ENCODE data around the gene HAT1. TPM values are rescaled to one million over a fixed set of nuclear protein-coding genes. Genes with fewer than 3 reads are reported as not detected.

The HAT1 gene
- total and polyA plus RNA-seq, 10 donors: 22.1 to 41.9 (median 34.7) TPM

DNA sequence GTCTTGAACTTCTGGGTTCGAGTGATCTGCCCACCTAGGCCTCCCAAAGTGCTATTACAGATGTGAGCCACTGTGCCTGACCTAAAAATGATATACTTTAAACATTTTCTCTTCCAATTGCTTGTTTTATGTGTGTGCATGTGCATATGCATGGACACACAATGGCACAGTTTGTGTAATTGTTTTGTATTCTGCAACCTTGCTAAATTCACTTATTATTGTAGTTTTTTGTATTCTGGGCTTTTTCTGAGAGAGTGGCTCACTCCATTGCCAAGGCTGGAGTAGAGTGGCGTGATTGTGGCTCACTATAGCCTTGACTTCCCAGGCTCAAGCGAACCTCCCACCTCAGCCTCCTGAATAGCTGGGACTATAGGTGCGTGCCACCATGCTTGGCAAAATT lies 8.1 kb downstream of the HAT1 start:
- H3K36me3 ChIP-seq: peaks cover 0 to 65% (median 15%) of the 10 kb centered on the region in 6 donors
- intact Hi-C loops (cut with DNase I; ENCODE audit: low total_unique reads): no loop called here
- H3K4me3 ChIP-seq: no peak overlapping the region
- no peaks in the 10 kb centered on the region for H3K27me3 ChIP-seq (replicated peaks in 1 of 7)
- no peaks in the 10 kb centered on the region for H3K9me3 ChIP-seq
- 90 to 98% (median 94%) methylated on average over 4 of the region's 4 CpGs for WGBS, 5 donors
- no peak overlapping the region for H3K27ac ChIP-seq
- DNase-seq: no peak
- TF ChIP-seq, protein P1, sequence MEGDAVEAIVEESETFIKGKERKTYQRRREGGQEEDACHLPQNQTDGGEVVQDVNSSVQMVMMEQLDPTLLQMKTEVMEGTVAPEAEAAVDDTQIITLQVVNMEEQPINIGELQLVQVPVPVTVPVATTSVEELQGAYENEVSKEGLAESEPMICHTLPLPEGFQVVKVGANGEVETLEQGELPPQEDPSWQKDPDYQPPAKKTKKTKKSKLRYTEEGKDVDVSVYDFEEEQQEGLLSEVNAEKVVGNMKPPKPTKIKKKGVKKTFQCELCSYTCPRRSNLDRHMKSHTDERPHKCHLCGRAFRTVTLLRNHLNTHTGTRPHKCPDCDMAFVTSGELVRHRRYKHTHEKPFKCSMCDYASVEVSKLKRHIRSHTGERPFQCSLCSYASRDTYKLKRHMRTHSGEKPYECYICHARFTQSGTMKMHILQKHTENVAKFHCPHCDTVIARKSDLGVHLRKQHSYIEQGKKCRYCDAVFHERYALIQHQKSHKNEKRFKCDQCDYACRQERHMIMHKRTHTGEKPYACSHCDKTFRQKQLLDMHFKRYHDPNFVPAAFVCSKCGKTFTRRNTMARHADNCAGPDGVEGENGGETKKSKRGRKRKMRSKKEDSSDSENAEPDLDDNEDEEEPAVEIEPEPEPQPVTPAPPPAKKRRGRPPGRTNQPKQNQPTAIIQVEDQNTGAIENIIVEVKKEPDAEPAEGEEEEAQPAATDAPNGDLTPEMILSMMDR (IDR thresholded peaks at IDR 0.05 in 8 of 11, conservative IDR thresholded peaks at IDR 0.05 in 3 of 11): no peak
- TF ChIP-seq POLR2A (IDR thresholded peaks at IDR 0.05): no peak
- TF ChIP-seq POLR2AphosphoS5 (IDR thresholded peaks at IDR 0.05): no peak
- peaks cover 0 to 62% (median 25%) of the 10 kb centered on the region in 6 donors for H3K4me1 ChIP-seq

- intact Hi-C loops (cut with DNase I; ENCODE audit: low total_unique reads): no loop called here
- TF ChIP-seq, protein P1 (IDR thresholded peaks at IDR 0.05 in 8 of 11, conservative IDR thresholded peaks at IDR 0.05 in 3 of 11): no peak
- TF ChIP-seq POLR2A (IDR thresholded peaks at IDR 0.05) (no peak), POLR2AphosphoS5 (IDR thresholded peaks at IDR 0.05) (no peak)
- H3K4me3 ChIP-seq: no peak overlapping the region
- H3K27me3 ChIP-seq (replicated peaks in 1 of 7): no peaks in the 10 kb centered on the region
- peak overlapping the region in 3 of 8 donors; percentile 16 to 43 (median 24) for H3K27ac ChIP-seq
- peaks cover 0 to 15% (median 0%) of the 10 kb centered on the region in 6 donors for H3K36me3 ChIP-seq
- DNase-seq: no peak
- no peaks in the 10 kb centered on the region for H3K9me3 ChIP-seq
- peaks cover 0 to 44% (median 5%) of the 10 kb centered on the region in 6 donors for H3K4me1 ChIP-seq
- 78 to 91% (median 84%) methylated on average over 9 of the region's 9 CpGs for WGBS, 5 donors
Observed at GRCh38 chr2:171939058-171939742, 16.9 kb downstream of the HAT1 start.

DNA sequence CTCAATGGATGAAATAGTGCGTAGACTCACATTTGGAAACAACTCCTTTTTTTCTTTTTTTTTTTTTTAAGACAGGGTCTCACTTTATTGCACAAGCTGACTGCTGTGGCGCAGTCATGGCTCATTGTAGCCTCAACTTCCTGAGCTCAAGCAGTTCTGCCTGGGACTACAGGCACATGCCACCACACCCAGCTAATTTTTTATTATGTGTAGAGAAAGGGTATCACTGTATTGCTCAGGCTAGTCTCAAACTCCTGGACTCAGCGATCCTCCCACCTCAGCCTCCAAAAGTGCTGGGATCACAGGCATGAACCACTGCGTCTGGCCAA lies 17.4 kb downstream of the HAT1 start:
- no peaks in the 10 kb centered on the region for H3K27me3 ChIP-seq (replicated peaks in 1 of 7)
- DNase-seq: no peak
- 60 to 91% (median 76%) methylated on average over 4 of the region's 4 CpGs for WGBS, 5 donors

GRCh38 chr2:171941316-171941699 lies 19.0 kb downstream of the HAT1 start:
- Histone ChIP-seq H3K4me1 (peaks cover 0 to 43% (median 5%) of the 10 kb centered on the region in 6 donors), H3K36me3 (peaks cover 0 to 15% (median 0%) of the 10 kb centered on the region in 6 donors), H3K4me3 (no peak overlapping the region), H3K27me3 (replicated peaks in 1 of 7) (no peaks in the 10 kb centered on the region), H3K27ac (no peak overlapping the region), H3K9me3 (no peaks in the 10 kb centered on the region)
- TF ChIP-seq, protein P1 (IDR thresholded peaks at IDR 0.05 in 8 of 11, conservative IDR thresholded peaks at IDR 0.05 in 3 of 11): no peak
- TF ChIP-seq POLR2A (IDR thresholded peaks at IDR 0.05) (no peak), POLR2AphosphoS5 (IDR thresholded peaks at IDR 0.05) (no peak)
- no peak for DNase-seq
- 94 to 96% (median 94%) methylated on average over 6 of the region's 6 CpGs for WGBS, 5 donors
- intact Hi-C loops (cut with DNase I; ENCODE audit: low total_unique reads): no loop called here

More for the DNA sequence above, 17.4 kb downstream of the HAT1 start:
- Histone ChIP-seq H3K36me3 (peaks cover 0 to 15% (median 0%) of the 10 kb centered on the region in 6 donors), H3K4me3 (no peak overlapping the region), H3K27ac (peak overlapping the region in 2 of 8 donors; percentile 24 to 43), H3K4me1 (peaks cover 0 to 43% (median 5%) of the 10 kb centered on the region in 6 donors), H3K9me3 (no peaks in the 10 kb centered on the region)
- TF ChIP-seq POLR2A (IDR thresholded peaks at IDR 0.05): no peak
- TF ChIP-seq, protein P1 (IDR thresholded peaks at IDR 0.05 in 8 of 11, conservative IDR thresholded peaks at IDR 0.05 in 3 of 11): no peak
- no peak for TF ChIP-seq POLR2AphosphoS5 (IDR thresholded peaks at IDR 0.05)
- intact Hi-C loops (cut with DNase I; ENCODE audit: low total_unique reads): no loop called here
